Sigmoid colon (tissue), 7 donors: ENCODE data around the gene SMC6. TPM values are rescaled to one million over a fixed set of nuclear protein-coding genes. Genes with fewer than 3 reads are reported as not detected.

Source experiments
- DNase-seq: peaks from one replicate; pipeline ENCODE4 v3.0.0-alpha.2; 2019
- H3K27ac ChIP-seq, 4 donors: fragments of 200-600 bp; sonication (generic); one replicate each; pipeline ENCODE4 v1.5.1; 2016 to 2019; ENCODE audit warnings: mild to moderate bottlenecking in 1 of 4
- H3K27me3 ChIP-seq, 3 donors: fragments of 200-600 bp; sonication (generic); one replicate each; pipeline ENCODE4 v1.5.1; 2019; ENCODE audit warnings: mild to moderate bottlenecking in 1 of 3
- H3K36me3 ChIP-seq, 4 donors: fragments of 200-600 bp; sonication (generic); one replicate each; pipeline ENCODE4 v1.5.1; 2016 to 2019
- H3K4me1 ChIP-seq, 4 donors: fragments of 200-600 bp; sonication (generic); one replicate each; pipeline ENCODE4 v1.5.1; 2017 to 2019
- H3K4me3 ChIP-seq, 4 donors: fragments of 200-600 bp; sonication (generic); one replicate each; pipeline ENCODE4 v1.5.1; 2017 to 2019; ENCODE audit warnings: mild to moderate bottlenecking in 2 of 4, moderate library complexity in 1 of 4
- H3K9me3 ChIP-seq, 4 donors: fragments of 200-600 bp in 3 of 4; sonication (generic) in 3 of 4; one replicate each; pipeline versions ENCODE4 v1.5.1 to v1.6.1; 2013 to 2019
- CTCF ChIP-seq, 4 experiments: fragments of 450-650 bp in 3 of 4; fragments of 200-600 bp in 1 of 4; IDR thresholded peaks; one replicate each; pipeline ENCODE4 v1.5.1; 2016 to 2019; ENCODE audit warnings: antibody characterized with exemption in 4 of 4, mild to moderate bottlenecking in 3 of 4, moderate library complexity in 2 of 4
- EP300 ChIP-seq, 4 donors: sonication (generic); formaldehyde crosslinking; IDR thresholded peaks; one replicate each; pipeline ENCODE4 v1.6.1; 2017; ENCODE audit warnings: antibody characterized with exemption in 4 of 4
- POLR2A ChIP-seq, 2 donors: fragments of 450-650 bp; IDR thresholded peaks; one replicate each; pipeline ENCODE4 v1.6.1; 2016; ENCODE audit warnings: antibody characterized with exemption in 2 of 2, mild to moderate bottlenecking in 2 of 2, moderate library complexity in 2 of 2
- POLR2AphosphoS5 ChIP-seq, 4 donors: sonication (generic); formaldehyde crosslinking; IDR thresholded peaks; one replicate each; pipeline ENCODE4 v1.6.1; 2017; ENCODE audit warnings: antibody characterized with exemption in 4 of 4
- WGBS, 2 donors: extraction: QIAGEN DNeasy Blood & Tissue Kit; methylation state at CpG; one replicate each; pipeline ENCODE4 v1.1.7; 2013; 5-methylcytosine and 5-hydroxymethylcytosine counted together
- intact Hi-C: fragments of 100-400 bp; cut with DNase I; formaldehyde crosslinking; loops from one replicate; pipeline ENCODE4 v1.15.1; 2023
- polyA plus RNA-seq, 3 donors: library from polyadenylated mRNA; stranded (reverse); fragments of 200-250 nt; gene quantifications; one replicate each; pipeline ENCODE4 v1.2.3, GENCODE V29; 2013
- total RNA-seq, 4 donors: library from RNA; depleted of rRNA; stranded (reverse); fragments of >200 nt; gene quantifications; one replicate each; pipeline ENCODE4 v1.1.0, GENCODE V29; 2016
- donor health status: healthy with polysubstance abuse.
- donor health status: Bipolar disorder and iron deficiency.
- donor health status: healthy.

The SMC6 gene
- total and polyA plus RNA-seq, 7 donors = 6.6 to 15.8 (median 10.7) TPM

DNA sequence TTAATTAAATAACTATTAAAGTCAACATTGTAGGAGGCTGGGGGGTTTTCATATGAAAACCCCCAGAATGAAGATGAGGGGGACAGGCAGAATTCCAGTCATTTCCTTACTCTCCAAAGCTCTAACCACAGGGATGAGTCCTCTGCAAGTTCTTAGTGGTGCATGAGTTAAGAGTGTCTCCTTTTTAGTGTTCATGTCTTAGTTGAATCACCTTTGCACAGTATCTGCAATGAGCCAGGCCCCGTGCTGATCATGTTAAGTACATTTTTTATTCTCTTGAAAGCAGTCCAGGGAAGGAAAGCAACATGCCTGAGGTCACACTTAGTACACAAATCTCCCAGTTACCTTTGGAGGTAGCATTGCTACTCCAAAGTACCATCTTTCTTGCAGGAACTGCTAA, 36.9 kb upstream of the SMC6 start:
- no peak overlapping the region for H3K4me3 ChIP-seq
- no peak overlapping the region for H3K27ac ChIP-seq
- peaks cover 0 to 4% (median 2%) of the 10 kb centered on the region in 4 donors for H3K4me1 ChIP-seq
- intact Hi-C loops = no loop called here
- H3K27me3 ChIP-seq = no peaks in the 10 kb centered on the region
- H3K9me3 ChIP-seq = no peaks in the 10 kb centered on the region
- H3K36me3 ChIP-seq = no peaks in the 10 kb centered on the region
- WGBS, 2 donors = 31 to 67% methylated on average over 1 of the region's 1 CpG
- no peak for DNase-seq
- TF ChIP-seq POLR2A (IDR thresholded peaks at IDR 0.05) = no peak

DNA sequence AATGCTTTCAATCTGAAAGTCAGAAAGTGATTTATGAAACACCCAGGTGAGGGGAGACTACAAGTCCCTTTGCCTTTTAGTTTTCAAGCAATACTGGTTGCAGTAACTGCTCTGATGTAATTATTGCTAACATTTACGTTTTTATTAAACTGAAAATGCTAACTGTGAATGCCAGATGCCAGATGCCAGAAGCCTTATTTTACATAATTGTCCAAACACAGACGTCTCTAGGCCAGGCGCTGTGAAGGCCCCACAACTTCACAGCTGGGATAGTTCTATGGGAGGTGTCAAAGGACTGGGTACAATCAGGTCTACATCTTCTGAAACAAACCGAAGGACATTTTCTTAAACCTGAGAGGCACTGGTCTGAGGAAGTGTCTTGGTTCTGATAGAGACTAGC, 35.2 kb upstream of the SMC6 start:
- no peak overlapping the region for H3K27ac ChIP-seq
- TF ChIP-seq EP300 (IDR thresholded peaks at IDR 0.05) (no peak), POLR2AphosphoS5 (IDR thresholded peaks at IDR 0.05) (no peak), POLR2A (IDR thresholded peaks at IDR 0.05) (no peak), CTCF (IDR thresholded peaks at IDR 0.05) (no peak)

DNA sequence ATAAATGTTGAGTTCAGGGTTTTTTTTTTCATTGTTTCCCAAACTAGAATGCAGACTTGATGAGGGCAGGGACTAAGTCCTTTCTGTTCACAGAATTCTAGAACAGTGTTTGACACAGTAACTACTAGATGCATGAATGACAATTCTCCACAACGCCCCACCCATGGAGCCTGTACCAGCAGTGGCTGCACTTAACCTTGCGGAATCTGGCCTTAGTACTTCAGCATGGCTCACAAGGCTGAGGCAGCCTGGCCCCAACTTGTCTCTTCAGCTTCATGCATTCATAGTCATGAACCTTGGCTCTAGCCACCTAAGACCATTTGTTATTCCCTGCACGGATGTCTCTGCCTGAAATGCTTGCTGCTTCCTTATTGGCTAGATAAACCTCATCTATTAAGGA, 33.1 kb upstream of the SMC6 start:
- no peak for DNase-seq
- H3K27ac ChIP-seq = no peak overlapping the region
- no peaks in the 10 kb centered on the region for H3K27me3 ChIP-seq
- no peak overlapping the region for H3K4me3 ChIP-seq
- 75 to 85% methylated on average over 3 of the region's 3 CpGs for WGBS, 2 donors
- H3K9me3 ChIP-seq = no peaks in the 10 kb centered on the region
- H3K36me3 ChIP-seq = no peaks in the 10 kb centered on the region
- intact Hi-C loops = no loop called here
- H3K4me1 ChIP-seq = peaks cover 0 to 4% (median 2%) of the 10 kb centered on the region in 4 donors
- TF ChIP-seq POLR2A (IDR thresholded peaks at IDR 0.05) (no peak), CTCF (IDR thresholded peaks at IDR 0.05) (no peak), POLR2AphosphoS5 (IDR thresholded peaks at IDR 0.05) (no peak), EP300 (IDR thresholded peaks at IDR 0.05) (no peak)

More for the DNA sequence above, 35.2 kb upstream of the SMC6 start:
- no peak for DNase-seq
- Histone ChIP-seq H3K9me3 (no peaks in the 10 kb centered on the region), H3K27me3 (no peaks in the 10 kb centered on the region), H3K4me3 (no peak overlapping the region), H3K36me3 (no peaks in the 10 kb centered on the region), H3K4me1 (peaks cover 0 to 4% (median 2%) of the 10 kb centered on the region in 4 donors)
- 68 to 78% methylated on average over 4 of the region's 4 CpGs for WGBS, 2 donors
- intact Hi-C loops = no loop called here

DNA sequence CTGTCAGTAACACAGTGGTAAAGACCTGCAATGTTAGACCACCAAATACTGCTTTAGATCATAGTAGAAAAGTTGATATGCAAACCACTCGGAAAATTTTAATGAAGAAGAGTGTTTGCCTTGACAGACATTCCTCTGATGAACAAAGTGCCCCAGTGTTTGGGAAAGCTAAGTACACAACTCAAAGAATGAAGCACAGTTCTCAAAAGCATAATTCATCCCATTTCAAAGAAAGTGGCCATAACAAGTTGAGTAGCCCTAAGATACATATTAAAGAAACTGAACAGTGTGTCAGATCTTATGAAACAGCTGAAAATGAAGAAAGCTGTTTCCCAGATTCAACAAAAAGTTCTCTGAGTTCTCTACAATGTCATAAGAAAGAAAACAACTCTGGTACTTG, 27.9 kb upstream of the SMC6 start:
- intact Hi-C loops = no loop called here
- Histone ChIP-seq H3K27ac (no peak overlapping the region), H3K27me3 (no peaks in the 10 kb centered on the region), H3K9me3 (no peaks in the 10 kb centered on the region), H3K4me3 (no peak overlapping the region), H3K36me3 (no peaks in the 10 kb centered on the region), H3K4me1 (no peaks in the 10 kb centered on the region)
- TF ChIP-seq EP300 (IDR thresholded peaks at IDR 0.05) (no peak), POLR2AphosphoS5 (IDR thresholded peaks at IDR 0.05) (no peak), CTCF (IDR thresholded peaks at IDR 0.05) (no peak), POLR2A (IDR thresholded peaks at IDR 0.05) (no peak)
- DNase-seq = no peak
- WGBS, 2 donors = 93 to 97% methylated on average over 1 of the region's 1 CpG

DNA sequence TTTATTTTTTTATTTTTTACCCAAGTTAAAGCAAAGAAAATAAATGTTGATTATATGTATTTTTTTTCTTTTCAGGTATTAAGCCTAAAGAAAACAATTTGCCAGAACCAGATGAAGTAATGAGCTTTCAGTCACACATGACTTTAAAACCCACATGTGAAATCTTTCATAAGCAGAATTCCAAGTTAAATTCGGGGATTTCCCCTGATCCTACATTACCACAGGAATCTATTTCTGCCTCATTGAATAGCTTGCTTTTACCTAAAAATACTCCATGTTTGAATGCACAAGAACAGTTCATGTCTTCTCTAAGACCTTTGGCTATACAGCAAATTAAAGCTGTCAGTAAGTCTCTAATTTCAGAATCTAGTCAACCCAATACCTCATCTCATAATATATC, 26.9 kb upstream of the SMC6 start:
- H3K9me3 ChIP-seq = no peaks in the 10 kb centered on the region
- no peak for DNase-seq
- no peaks in the 10 kb centered on the region for H3K36me3 ChIP-seq
- 94 to 97% methylated on average over 1 of the region's 1 CpG for WGBS, 2 donors
- H3K27me3 ChIP-seq = no peaks in the 10 kb centered on the region
- no peak overlapping the region for H3K27ac ChIP-seq
- intact Hi-C loops = no loop called here
- H3K4me3 ChIP-seq = no peak overlapping the region
- no peaks in the 10 kb centered on the region for H3K4me1 ChIP-seq
- no peak for TF ChIP-seq POLR2AphosphoS5 (IDR thresholded peaks at IDR 0.05)
- TF ChIP-seq POLR2A (IDR thresholded peaks at IDR 0.05) = no peak
- TF ChIP-seq CTCF (IDR thresholded peaks at IDR 0.05) = no peak
- TF ChIP-seq EP300 (IDR thresholded peaks at IDR 0.05) = no peak
